Tibial artery (tissue), 4 donors: ENCODE data around the gene ASB2.

Source experiments
- DNase-seq, 2 donors: peaks; one replicate each; pipeline ENCODE4 v3.0.0-alpha.2; 2019
- H3K27ac ChIP-seq, 2 donors: fragments of 200-600 bp; sonication (generic) in 1 of 2; 1 replicate in 1 of 2; 2 replicates in 1 of 2; pipeline ENCODE4 v1.5.1; 2018 to 2019; ENCODE audit warnings: mild to moderate bottlenecking in 1 of 2
- H3K27me3 ChIP-seq, 2 donors: fragments of 200-600 bp; sonication (generic) in 1 of 2; one replicate each; pipeline versions ENCODE4 v1.5.1 to v1.6.0; 2016 to 2019
- H3K36me3 ChIP-seq, 3 donors: fragments of 200-600 bp; sonication (generic) in 2 of 3; one replicate each; pipeline ENCODE4 v1.5.1; 2016 to 2019; ENCODE audit warnings: mild to moderate bottlenecking in 2 of 3
- H3K4me1 ChIP-seq, 4 donors: fragments of 200-600 bp; sonication (generic) in 2 of 4; 1 replicate in 3 of 4; 2 replicates in 1 of 4; pipeline ENCODE4 v1.5.1; 2016 to 2019
- H3K4me3 ChIP-seq, 2 donors: fragments of 200-600 bp; sonication (generic) in 1 of 2; 1 replicate in 1 of 2; 2 replicates in 1 of 2; pipeline ENCODE4 v1.5.1; 2018 to 2019; ENCODE audit warnings: mild to moderate bottlenecking in 2 of 2
- H3K9me3 ChIP-seq, 3 donors: fragments of 200-600 bp; sonication (generic) in 1 of 3; one replicate each; pipeline ENCODE4 v1.5.1; 2016 to 2019
- CTCF ChIP-seq, 2 experiments: fragments of 200-600 bp in 1 of 2; fragments of 450-650 bp in 1 of 2; IDR thresholded peaks; one replicate each; pipeline ENCODE4 v1.5.1; 2017 to 2019; ENCODE audit warnings: antibody characterized with exemption in 2 of 2, mild to moderate bottlenecking in 1 of 2, moderate library complexity in 1 of 2
- intact Hi-C: fragments of 100-400 bp; cut with DNase I; formaldehyde crosslinking; loops from one replicate; pipeline ENCODE4 v1.15.0; 2023; ENCODE audit warnings: low total_unique reads

Gene ASB2

GRCh38 chr14:93898081-93898611 is 78.2 kb downstream of the ASB2 start:
- Histone ChIP-seq H3K4me3 (no peak overlapping the region), H3K27me3 (peaks cover 0 to 9% of the 10 kb centered on the region in 2 donors), H3K9me3 (no peaks in the 10 kb centered on the region), H3K4me1 (peaks cover 0 to 11% (median 8%) of the 10 kb centered on the region in 4 donors), H3K27ac (no peak overlapping the region), H3K36me3 (no peaks in the 10 kb centered on the region)
- DNase-seq = peak in 1 of 2 donors; percentile 58
- TF ChIP-seq CTCF (IDR thresholded peaks at IDR 0.05) = no peak
- intact Hi-C loops = no loop called here

GRCh38 chr14:93897476-93897845 is 78.9 kb downstream of the ASB2 start:
- TF ChIP-seq CTCF (IDR thresholded peaks at IDR 0.05) = no peak
- intact Hi-C loops = no loop called here
- Histone ChIP-seq H3K27ac (no peak overlapping the region), H3K4me3 (no peak overlapping the region), H3K36me3 (no peaks in the 10 kb centered on the region), H3K27me3 (peaks cover 0 to 2% of the 10 kb centered on the region in 2 donors), H3K9me3 (no peaks in the 10 kb centered on the region), H3K4me1 (peaks cover 0 to 18% (median 12%) of the 10 kb centered on the region in 4 donors)
- DNase-seq = no peak

GRCh38 chr14:93895023-93895604 is 81.3 kb downstream of the ASB2 start:
- TF ChIP-seq CTCF (IDR thresholded peaks at IDR 0.05) = no peak
- intact Hi-C loops = no loop called here

GRCh38 chr14:93893661-93894261 is 82.6 kb downstream of the ASB2 start:
- intact Hi-C loops = loop anchor here (5.0 kb wide), 2 partner anchors 106 to 236 kb away; partner anchors contain the start of gene PRIMA1
- H3K27ac ChIP-seq = peak overlapping the region in 1 of 2 donors; percentile 3
- DNase-seq = peak in 1 of 2 donors; percentile 46

More at GRCh38 chr14:93895023-93895604, 81.3 kb downstream of the ASB2 start:
- no peak overlapping the region for H3K4me3 ChIP-seq
- H3K4me1 ChIP-seq = peaks cover 0 to 19% (median 12%) of the 10 kb centered on the region in 4 donors
- no peak overlapping the region for H3K27ac ChIP-seq
- H3K27me3 ChIP-seq = no peaks in the 10 kb centered on the region
- no peaks in the 10 kb centered on the region for H3K9me3 ChIP-seq
- peak in 1 of 2 donors; percentile 24 for DNase-seq
- H3K36me3 ChIP-seq = no peaks in the 10 kb centered on the region

More at GRCh38 chr14:93893661-93894261, 82.6 kb downstream of the ASB2 start:
- Histone ChIP-seq H3K27me3 (no peaks in the 10 kb centered on the region), H3K9me3 (no peaks in the 10 kb centered on the region), H3K4me3 (no peak overlapping the region), H3K4me1 (peaks cover 0 to 19% (median 12%) of the 10 kb centered on the region in 4 donors), H3K36me3 (no peaks in the 10 kb centered on the region)
- TF ChIP-seq CTCF (IDR thresholded peaks at IDR 0.05) = no peak
